IMR-90 (cell line): ENCODE data around the gene FGGY. TPM values are rescaled to one million over a fixed set of nuclear protein-coding genes. Genes with fewer than 3 reads are reported as not detected.

Source experiments
- ATAC-seq: fragments of 200-7000 bp; cut with Tn5 transposase; 2 replicates; pipeline ENCODE4 v1.9.1; 2020; ENCODE audit warnings: low read depth, mild to moderate bottlenecking, moderate library complexity
- BruUV-seq: library from RNA; stranded (reverse); fragments of 400-500 nt; replicated peaks from 2 replicates; lab custom pipeline; 2021; lab: Mats Ljungman, UMichigan
- CTCF ChIA-PET: fragments of 300-600 bp; formaldehyde crosslinking; extraction: SDS; loops from one replicate; lab custom pipeline; 2021; ENCODE audit warnings: antibody characterized with exemption; lab: Yijun Ruan, JAX
- POLR2A ChIA-PET: fragments of 300-600 bp; sonication (Branson Sonifier 250); formaldehyde crosslinking; loops from one replicate; lab custom pipeline; 2022; ENCODE audit warnings: antibody characterized with exemption; ENCODE audit not compliant: unreplicated experiment; lab: Charles Lee
- DNase-seq: peaks from one replicate; pipeline ENCODE4 v3.0.0; 2013
- H2AFZ ChIP-seq: replicated peaks from 2 replicates; pipeline ENCODE3; 2013; ENCODE audit warnings: low read length, mild to moderate bottlenecking; ENCODE audit not compliant: poor library complexity
- H2AK5ac ChIP-seq: 2 replicates; pipeline ENCODE4 v1.6.1; 2013; ENCODE audit warnings: low read depth, low read length, inconsistent platforms
- H2AK9ac ChIP-seq: replicated peaks from 2 replicates; pipeline ENCODE3; 2013; ENCODE audit warnings: mild to moderate bottlenecking, low read depth, low read length, moderate library complexity; ENCODE audit not compliant: poor library complexity
- H2BK120ac ChIP-seq: 2 replicates; pipeline ENCODE4 v1.6.1; 2013; ENCODE audit warnings: low read depth, low read length, inconsistent platforms
- H2BK15ac ChIP-seq: 3 replicates; pipeline ENCODE4 v1.6.1; 2013; ENCODE audit warnings: low read depth, low read length, inconsistent platforms
- H2BK20ac ChIP-seq: 2 replicates; pipeline ENCODE4 v1.6.1; 2013; ENCODE audit warnings: low read depth, mild to moderate bottlenecking, inconsistent platforms, low read length, moderate library complexity
- H2BK5ac ChIP-seq: 2 replicates; pipeline ENCODE4 v1.6.1; 2013; ENCODE audit warnings: mild to moderate bottlenecking, low read depth, low read length, inconsistent platforms; ENCODE audit not compliant: poor library complexity, severe bottlenecking
- H3K14ac ChIP-seq: replicated peaks from 2 replicates; pipeline ENCODE4 v1.6.1; 2013; ENCODE audit warnings: low read depth, low read length, inconsistent platforms
- H3K18ac ChIP-seq: 2 replicates; pipeline ENCODE4 v1.6.1; 2013; ENCODE audit warnings: low read depth, low read length, control low read depth
- H3K23ac ChIP-seq: 2 replicates; pipeline ENCODE4 v1.6.1; 2013; ENCODE audit warnings: low read depth, low read length, inconsistent platforms
- H3K27ac ChIP-seq: 2 replicates; pipeline ENCODE4 v1.5.1; 2013; ENCODE audit warnings: mild to moderate bottlenecking, control low read depth, low read length; ENCODE audit not compliant: insufficient read depth
- H3K27me3 ChIP-seq: 2 replicates; pipeline ENCODE4 v1.6.1; 2013; ENCODE audit warnings: low read length; ENCODE audit not compliant: control insufficient read depth, insufficient read depth
- H3K36me3 ChIP-seq: 2 replicates; pipeline ENCODE4 v1.6.1; 2013; ENCODE audit warnings: low read length, mixed read lengths; ENCODE audit not compliant: control insufficient read depth, insufficient read depth
- H3K4ac ChIP-seq: 2 replicates; pipeline ENCODE4 v1.6.1; 2013; ENCODE audit warnings: low read depth, low read length, inconsistent platforms
- H3K4me1 ChIP-seq: 2 replicates; pipeline ENCODE4 v1.6.1; 2013; ENCODE audit warnings: low read length, mixed read lengths; ENCODE audit not compliant: control insufficient read depth, insufficient read depth
- H3K4me2 ChIP-seq: 2 replicates; pipeline ENCODE4 v1.6.1; 2013; ENCODE audit warnings: low read depth, mild to moderate bottlenecking, control low read depth, low read length, moderate library complexity
- H3K4me3 ChIP-seq: 2 replicates; pipeline ENCODE4 v1.5.1; 2013; ENCODE audit warnings: low read depth, mild to moderate bottlenecking, control low read depth, low read length, moderate library complexity; ENCODE audit not compliant: insufficient read depth
- H3K56ac ChIP-seq: 2 replicates; pipeline ENCODE4 v1.6.1; 2013; ENCODE audit warnings: low read length, inconsistent platforms; ENCODE audit not compliant: insufficient read depth; ENCODE audit errors: extremely low read depth
- H3K79me1 ChIP-seq, 2 experiments: 2 replicates each; pipeline ENCODE4 v1.6.1; 2013; ENCODE audit warnings: low read length in 2 of 2, inconsistent platforms in 1 of 2, low read depth in 1 of 2
- H3K9ac ChIP-seq: 2 replicates; pipeline ENCODE4 v1.6.1; 2013; ENCODE audit warnings: low read depth, low read length, control low read depth
- H3K9me1 ChIP-seq: 2 replicates; pipeline ENCODE4 v1.6.1; 2013; ENCODE audit warnings: low read length, inconsistent platforms; ENCODE audit not compliant: insufficient read depth
- H3K9me3 ChIP-seq: 2 replicates; pipeline ENCODE4 v1.6.1; 2013; ENCODE audit warnings: low read length; ENCODE audit not compliant: control insufficient read depth, insufficient read depth
- H4K20me1 ChIP-seq: 2 replicates; pipeline ENCODE4 v1.6.1; 2013; ENCODE audit warnings: low read length, inconsistent platforms; ENCODE audit not compliant: insufficient read depth
- H4K5ac ChIP-seq: 2 replicates; pipeline ENCODE4 v1.6.1; 2013; ENCODE audit warnings: mild to moderate bottlenecking, low read depth, low read length, control low read depth
- H4K8ac ChIP-seq, 2 experiments: 2 replicates each; pipeline ENCODE4 v1.6.1; 2013; ENCODE audit warnings: low read depth in 2 of 2, low read length in 2 of 2, control low read depth in 1 of 2, inconsistent platforms in 1 of 2
- H4K91ac ChIP-seq: 2 replicates; pipeline ENCODE4 v1.6.1; 2013; ENCODE audit warnings: low read depth, low read length, inconsistent platforms; ENCODE audit not compliant: insufficient read depth
- BHLHE40 ChIP-seq: fragments of 150-350 bp; IDR thresholded peaks from 2 replicates; pipeline ENCODE4 v1.6.1; 2016; ENCODE audit warnings: mild to moderate bottlenecking, low read depth, low read length
- CEBPB ChIP-seq: IDR thresholded peaks from 2 replicates; pipeline ENCODE4 v1.6.1; 2012; ENCODE audit warnings: low read depth, low read length, improper control_type of control experiment
- CHD1 ChIP-seq: IDR thresholded peaks from 2 replicates; pipeline ENCODE4 v1.6.1; 2012; ENCODE audit warnings: low read depth, low read length, improper control_type of control experiment
- FOS ChIP-seq: fragments of 150-350 bp; IDR thresholded peaks from 2 replicates; pipeline ENCODE4 v1.6.1; 2016; ENCODE audit warnings: low read depth, low read length
- MAFK ChIP-seq: IDR thresholded peaks from 2 replicates; pipeline ENCODE4 v1.6.1; 2012; ENCODE audit warnings: low read depth, low read length, improper control_type of control experiment
- MAZ ChIP-seq: IDR thresholded peaks from 2 replicates; pipeline ENCODE4 v1.6.1; 2012; ENCODE audit warnings: low read depth, mild to moderate bottlenecking, low read length, improper control_type of control experiment, moderate library complexity, borderline replicate concordance
- MXI1 ChIP-seq: IDR thresholded peaks from 2 replicates; pipeline ENCODE4 v1.6.1; 2012; ENCODE audit warnings: low read depth, mild to moderate bottlenecking, low read length, moderate library complexity, borderline replicate concordance
- RCOR1 ChIP-seq: IDR thresholded peaks from 2 replicates; pipeline ENCODE4 v1.6.1; 2012; ENCODE audit warnings: mild to moderate bottlenecking, low read length, improper control_type of control experiment; ENCODE audit not compliant: insufficient replicate concordance
- RFX5 ChIP-seq: IDR thresholded peaks from 2 replicates; pipeline ENCODE4 v1.8.0; 2012; ENCODE audit warnings: low read depth, mild to moderate bottlenecking, low read length, moderate library complexity
- SMC3 ChIP-seq: fragments of 150-350 bp; IDR thresholded peaks from 2 replicates; pipeline ENCODE4 v1.6.1; 2016; ENCODE audit warnings: low read depth, mild to moderate bottlenecking, antibody characterized with exemption, low read length, moderate library complexity
- WGBS, 2 experiments: methylation state at CpG; one replicate each; pipeline versions ENCODE4 v1.1.5 to v1.1.7; 2013; ENCODE audit warnings: missing lambda C conversion rate in 2 of 2; ENCODE audit not compliant: insufficient read length in 1 of 2; ENCODE audit errors: extremely low coverage in 2 of 2; 5-methylcytosine and 5-hydroxymethylcytosine counted together
- dilution Hi-C: fragments of 300-500 bp; cut with HindIII; formaldehyde crosslinking; loops from one replicate; pipeline ENCODE4 v1.14.3; 2018; ENCODE audit warnings: low sequenced_read_pairs; ENCODE audit not compliant: unreplicated experiment
- in situ Hi-C: fragments of 300-500 bp; cut with MboI; formaldehyde crosslinking; loops from 3 replicates; pipeline ENCODE4 v1.14.3; 2019; ENCODE audit warnings: low sequenced_read_pairs, inconsistent platforms, mixed read lengths
- intact Hi-C: fragments of 100-400 bp; cut with micrococcal nuclease; formaldehyde crosslinking; loops from 2 replicates; pipeline ENCODE4 v1.10.0; 2022
- polyA plus RNA-seq, 3 experiments: library from polyadenylated mRNA; depleted of rRNA; stranded (reverse); fragments of >200 nt; gene quantifications; 2 replicates each; pipeline ENCODE4 v1.2.3, GENCODE V29; 2012; ENCODE audit warnings: low replicate concordance in 1 of 3
- total RNA-seq: library from RNA; depleted of rRNA; stranded (reverse); fragments of >200 nt; gene quantifications from 2 replicates; pipeline ENCODE4 v1.2.3, GENCODE V29; 2012
- TF ChIP-seq, protein P1 (sequence below): fragments of 150-350 bp; IDR thresholded peaks from 2 replicates; pipeline ENCODE4 v1.6.1; 2017; ENCODE audit warnings: mild to moderate bottlenecking, antibody characterized with exemption, low read length, low read depth
- TF ChIP-seq, protein P2 (sequence below): conservative IDR thresholded peaks from 2 replicates; pipeline ENCODE4 v1.5.1; 2012; ENCODE audit warnings: mild to moderate bottlenecking, low read depth, low read length, improper control_type of control experiment
- TF ChIP-seq, protein P3 (sequence below): fragments of 150-350 bp; IDR thresholded peaks from 2 replicates; pipeline ENCODE4 v1.6.1; 2016; ENCODE audit warnings: low read depth, mild to moderate bottlenecking, low read length, moderate library complexity, borderline replicate concordance

The FGGY gene
- total and polyA plus RNA-seq, 2 of the 4 experiments (the other 2 are of a cell fraction) = 5.6 to 14.0 TPM

DNA sequence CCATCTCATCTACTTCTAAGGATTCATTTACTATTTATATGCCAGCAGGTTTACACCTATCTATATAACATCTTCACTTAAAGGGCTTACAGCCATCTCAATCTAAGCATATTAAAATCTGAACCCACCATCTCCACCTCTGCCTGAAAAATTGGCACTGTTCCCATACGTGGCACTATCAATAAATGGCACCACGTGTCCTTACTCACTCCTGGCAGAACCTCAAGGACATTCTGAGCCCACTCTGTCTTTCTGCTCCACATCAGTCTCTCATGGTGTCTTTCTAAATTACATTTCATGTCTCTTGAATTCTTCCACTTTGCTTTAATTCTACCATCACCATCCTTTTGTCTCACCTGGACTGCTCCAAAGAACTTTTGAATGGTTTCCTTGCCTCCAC, 445.6 kb downstream of the FGGY start:
- dilution Hi-C loops = no loop called here
- no peak overlapping the region for H2BK120ac ChIP-seq
- H4K8ac ChIP-seq = no peak overlapping the region
- H3K36me3 ChIP-seq = no peaks in the 10 kb centered on the region
- no peak overlapping the region for H3K4me3 ChIP-seq
- H2BK20ac ChIP-seq = no peak overlapping the region
- POLR2A ChIA-PET = no interaction called here
- H2AK9ac ChIP-seq = no peak overlapping the region
- 42% methylated on average over 2 of the region's 2 CpGs; no CpG with 5 or more reads in 1 of the 2 experiments for WGBS, 2 experiments
- H3K23ac ChIP-seq = no peak overlapping the region
- no peak overlapping the region for H3K18ac ChIP-seq
- no peak overlapping the region for H3K4me2 ChIP-seq
- H3K4me1 ChIP-seq = peaks cover 18% of the 10 kb centered on the region
- ATAC-seq (no peak), DNase-seq (no peak)
- no peak overlapping the region for H3K14ac ChIP-seq
- in situ Hi-C loops = no loop called here
- no peak overlapping the region for H2AK5ac ChIP-seq
- no peak overlapping the region for H2BK5ac ChIP-seq
- H3K4ac ChIP-seq = no peak overlapping the region
- no peaks in the 10 kb centered on the region for H4K20me1 ChIP-seq
- no TSS peak for BruUV-seq
- no peak overlapping the region for H4K5ac ChIP-seq
- H3K79me1 ChIP-seq = no peaks in the 10 kb centered on the region
- no peak overlapping the region for H3K56ac ChIP-seq
- TF ChIP-seq, protein P1, sequence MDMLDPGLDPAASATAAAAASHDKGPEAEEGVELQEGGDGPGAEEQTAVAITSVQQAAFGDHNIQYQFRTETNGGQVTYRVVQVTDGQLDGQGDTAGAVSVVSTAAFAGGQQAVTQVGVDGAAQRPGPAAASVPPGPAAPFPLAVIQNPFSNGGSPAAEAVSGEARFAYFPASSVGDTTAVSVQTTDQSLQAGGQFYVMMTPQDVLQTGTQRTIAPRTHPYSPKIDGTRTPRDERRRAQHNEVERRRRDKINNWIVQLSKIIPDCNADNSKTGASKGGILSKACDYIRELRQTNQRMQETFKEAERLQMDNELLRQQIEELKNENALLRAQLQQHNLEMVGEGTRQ = no peak
- TF ChIP-seq FOS (no peak), MAZ (no peak), SMC3 (no peak), RFX5 (no peak), MXI1 (no peak), CHD1 (no peak), RCOR1 (no peak), MAFK (no peak), CEBPB (no peak), BHLHE40 (no peak)
- TF ChIP-seq, protein P2, sequence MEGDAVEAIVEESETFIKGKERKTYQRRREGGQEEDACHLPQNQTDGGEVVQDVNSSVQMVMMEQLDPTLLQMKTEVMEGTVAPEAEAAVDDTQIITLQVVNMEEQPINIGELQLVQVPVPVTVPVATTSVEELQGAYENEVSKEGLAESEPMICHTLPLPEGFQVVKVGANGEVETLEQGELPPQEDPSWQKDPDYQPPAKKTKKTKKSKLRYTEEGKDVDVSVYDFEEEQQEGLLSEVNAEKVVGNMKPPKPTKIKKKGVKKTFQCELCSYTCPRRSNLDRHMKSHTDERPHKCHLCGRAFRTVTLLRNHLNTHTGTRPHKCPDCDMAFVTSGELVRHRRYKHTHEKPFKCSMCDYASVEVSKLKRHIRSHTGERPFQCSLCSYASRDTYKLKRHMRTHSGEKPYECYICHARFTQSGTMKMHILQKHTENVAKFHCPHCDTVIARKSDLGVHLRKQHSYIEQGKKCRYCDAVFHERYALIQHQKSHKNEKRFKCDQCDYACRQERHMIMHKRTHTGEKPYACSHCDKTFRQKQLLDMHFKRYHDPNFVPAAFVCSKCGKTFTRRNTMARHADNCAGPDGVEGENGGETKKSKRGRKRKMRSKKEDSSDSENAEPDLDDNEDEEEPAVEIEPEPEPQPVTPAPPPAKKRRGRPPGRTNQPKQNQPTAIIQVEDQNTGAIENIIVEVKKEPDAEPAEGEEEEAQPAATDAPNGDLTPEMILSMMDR = no peak
- TF ChIP-seq, protein P3, sequence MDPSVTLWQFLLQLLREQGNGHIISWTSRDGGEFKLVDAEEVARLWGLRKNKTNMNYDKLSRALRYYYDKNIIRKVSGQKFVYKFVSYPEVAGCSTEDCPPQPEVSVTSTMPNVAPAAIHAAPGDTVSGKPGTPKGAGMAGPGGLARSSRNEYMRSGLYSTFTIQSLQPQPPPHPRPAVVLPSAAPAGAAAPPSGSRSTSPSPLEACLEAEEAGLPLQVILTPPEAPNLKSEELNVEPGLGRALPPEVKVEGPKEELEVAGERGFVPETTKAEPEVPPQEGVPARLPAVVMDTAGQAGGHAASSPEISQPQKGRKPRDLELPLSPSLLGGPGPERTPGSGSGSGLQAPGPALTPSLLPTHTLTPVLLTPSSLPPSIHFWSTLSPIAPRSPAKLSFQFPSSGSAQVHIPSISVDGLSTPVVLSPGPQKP = no peak
- H2AFZ ChIP-seq = no peak overlapping the region
- CTCF ChIA-PET = no interaction called here
- H3K27me3 ChIP-seq = no peaks in the 10 kb centered on the region
- H3K27ac ChIP-seq = no peak overlapping the region
- intact Hi-C loops = no loop called here
- no peak overlapping the region for H2BK15ac ChIP-seq
- H3K9me1 ChIP-seq = peaks cover 3% of the 10 kb centered on the region; the same call in 1 of the 2 replicates
- H3K9me3 ChIP-seq = no peaks in the 10 kb centered on the region
- no peak overlapping the region for H4K91ac ChIP-seq
- H3K9ac ChIP-seq = no peak overlapping the region
